GM18951 (cell line): ENCODE measurements around the gene GNAT1.
"Not testable (repeated sequence)": the region's sequence is repeated elsewhere in the genome, so short reads cannot be mapped to it uniquely, and the experiment has no call there.

ENCODE experiments used
- POLR2A ChIP-seq: IDR thresholded peaks from 4 replicates; pipeline ENCODE4 v1.6.1; 2011; ENCODE audit warnings: mild to moderate bottlenecking; ENCODE audit not compliant: insufficient read length, insufficient read depth; ENCODE audit errors: extremely low read depth
- in situ Hi-C: fragments of 300-500 bp; cut with MboI; formaldehyde crosslinking; loops from one replicate; pipeline ENCODE4 v1.12.0; 2022; ENCODE audit warnings: low sequenced_read_pairs, mixed read lengths, inconsistent platforms; ENCODE audit not compliant: unreplicated experiment

The GNAT1 gene

GRCh38 chr3:50218448-50218847 is 27.0 kb downstream of the GNAT1 start:
- TF ChIP-seq POLR2A: no peak
- in situ Hi-C loops: no loop called here

- in situ Hi-C loops: no loop called here
- no peak for TF ChIP-seq POLR2A
These were observed 27.9 kb downstream of the GNAT1 start for GRCh38 chr3:50219285-50219684.

- in situ Hi-C loops: no loop called here
These were observed 28.7 kb downstream of the GNAT1 start for GRCh38 chr3:50220109-50220508.

GRCh38 chr3:50221051-50221410 is 29.6 kb downstream of the GNAT1 start:
- in situ Hi-C loops: no loop called here
- TF ChIP-seq POLR2A: no peak

More at GRCh38 chr3:50220109-50220508, 28.7 kb downstream of the GNAT1 start:
- no peak for TF ChIP-seq POLR2A

- in situ Hi-C loops: no loop called here
- no peak for TF ChIP-seq POLR2A
These were observed 30.2 kb downstream of the GNAT1 start for GRCh38 chr3:50221411-50222168.

GRCh38 chr3:50222169-50222528 is 30.7 kb downstream of the GNAT1 start:
- no peak for TF ChIP-seq POLR2A
- in situ Hi-C loops: no loop called here

GRCh38 chr3:50224639-50225038 is 33.2 kb downstream of the GNAT1 start:
- in situ Hi-C loops: no loop called here
- TF ChIP-seq POLR2A: no peak

- in situ Hi-C loops: no loop called here
- no peak for TF ChIP-seq POLR2A
These were observed 35.5 kb downstream of the GNAT1 start for GRCh38 chr3:50226888-50227389.

- in situ Hi-C loops: no loop called here
- peak; percentile 76 for TF ChIP-seq POLR2A
These were observed 36.2 kb downstream of the GNAT1 start for GRCh38 chr3:50227390-50228183.

GRCh38 chr3:50228184-50228763 is 36.9 kb downstream of the GNAT1 start:
- in situ Hi-C loops: not testable (repeated sequence)

GRCh38 chr3:50229490-50229889 is 38.1 kb downstream of the GNAT1 start:
- in situ Hi-C loops: no loop called here
- TF ChIP-seq POLR2A: no peak

- in situ Hi-C loops: no loop called here
- no peak for TF ChIP-seq POLR2A
These were observed 38.8 kb downstream of the GNAT1 start for GRCh38 chr3:50230104-50230793.

GRCh38 chr3:50230794-50231125 is 39.4 kb downstream of the GNAT1 start:
- in situ Hi-C loops: no loop called here
- TF ChIP-seq POLR2A: no peak
